MCF 10A (cell line): ENCODE data around the gene FOXP1. TPM values are rescaled to one million over a fixed set of nuclear protein-coding genes. Genes with fewer than 3 reads are reported as not detected.

ENCODE experiments used
- BruUV-seq: library from RNA; stranded (reverse); fragments of 400-500 nt; replicated peaks from 2 replicates; lab custom pipeline; 2021; lab: Mats Ljungman, UMichigan
- CTCF ChIA-PET: fragments of 300-600 bp; sonication (Branson Sonifier 250); formaldehyde crosslinking; extraction: SDS; loops from one replicate; lab custom pipeline; 2021; ENCODE audit warnings: antibody characterized with exemption, inconsistent platforms; lab: Yijun Ruan, JAX
- POLR2A ChIA-PET: fragments of 300-600, 350-650 bp; sonication (Branson Sonifier 250); formaldehyde crosslinking; extraction: SDS; loops from one replicate; lab custom pipeline; 2020; ENCODE audit warnings: antibody characterized with exemption, inconsistent platforms; lab: Yijun Ruan, JAX
- DNase-seq: peaks from one replicate; pipeline ENCODE4 v3.0.0-alpha.2; 2018; ENCODE audit not compliant: unreplicated experiment
- H3K27ac Mint-ChIP-seq: one replicate; pipeline ENCODE4 v1.8.0; 2022; ENCODE audit warnings: mild to moderate bottlenecking, low read depth, mixed read lengths; ENCODE audit not compliant: unreplicated experiment
- H3K27me3 Mint-ChIP-seq: one replicate; pipeline ENCODE4 v1.8.0; 2022; ENCODE audit warnings: mixed read lengths; ENCODE audit not compliant: insufficient read depth, unreplicated experiment
- H3K36me3 Mint-ChIP-seq: one replicate; pipeline ENCODE4 v1.8.0; 2022; ENCODE audit warnings: mild to moderate bottlenecking, moderate library complexity, mixed read lengths; ENCODE audit not compliant: insufficient read depth, unreplicated experiment
- H3K4me1 Mint-ChIP-seq: one replicate; pipeline ENCODE4 v1.8.0; 2022; ENCODE audit warnings: mixed read lengths; ENCODE audit not compliant: insufficient read depth, unreplicated experiment
- H3K4me3 Mint-ChIP-seq: one replicate; pipeline ENCODE4 v1.8.0; 2022; ENCODE audit warnings: mild to moderate bottlenecking, moderate library complexity, mixed read lengths; ENCODE audit not compliant: unreplicated experiment
- H3K9me3 Mint-ChIP-seq: one replicate; pipeline ENCODE4 v1.8.0; 2022; ENCODE audit warnings: mixed read lengths; ENCODE audit not compliant: unreplicated experiment
- CTCF ChIP-seq: fragments of 200-600 bp; IDR thresholded peaks from one replicate; pipeline ENCODE4 v1.8.0; 2022; ENCODE audit warnings: antibody characterized with exemption, mild to moderate bottlenecking; ENCODE audit not compliant: unreplicated experiment
- intact Hi-C: fragments of 100-400 bp; cut with micrococcal nuclease; formaldehyde crosslinking; loops from 2 replicates; pipeline ENCODE4 v1.14.1; 2022
- total RNA-seq: library from RNA; stranded (reverse); gene quantifications from 2 replicates; pipeline ENCODE4 v1.2.3, GENCODE V29; 2022

FOXP1 gene
- total RNA-seq, 1 experiment from 2014 or later: 49.0 TPM

GRCh38 chr3:71458895-71459294, 124.6 kb downstream of the FOXP1 start:
- TF ChIP-seq CTCF: no peak
- no peak for DNase-seq
- H3K27me3 Mint-ChIP-seq: no peaks in the 10 kb centered on the region
- peaks cover 46% of the 10 kb centered on the region for H3K4me1 Mint-ChIP-seq
- no TSS peak for BruUV-seq
- no peak overlapping the region for H3K4me3 Mint-ChIP-seq
- H3K27ac Mint-ChIP-seq: no peak overlapping the region
- POLR2A ChIA-PET: interaction anchor here (0.7 to 1.4 kb wide), 6 partner anchors 8 to 126 kb away, joined by 3 to 6 read pairs (median 3); no protein-coding TSS in a partner anchor
- CTCF ChIA-PET: interaction anchor here (0.6 to 1.0 kb wide), 2 partner anchors 11 to 61 kb away, joined by 3 to 6 read pairs; no protein-coding TSS in a partner anchor
- intact Hi-C loops: no loop called here
- H3K36me3 Mint-ChIP-seq: no peaks in the 10 kb centered on the region
- H3K9me3 Mint-ChIP-seq: no peaks in the 10 kb centered on the region

- Mint-ChIP-seq H3K9me3 (no peaks in the 10 kb centered on the region), H3K27me3 (no peaks in the 10 kb centered on the region), H3K27ac (no peak overlapping the region), H3K4me3 (no peak overlapping the region), H3K36me3 (no peaks in the 10 kb centered on the region), H3K4me1 (peaks cover 29% of the 10 kb centered on the region)
- BruUV-seq: no TSS peak
- ChIA-PET POLR2A (no interaction called here), CTCF (interaction anchor here (0.6 to 0.9 kb wide), 3 partner anchors 41 to 380 kb away, joined by 3 to 4 read pairs (median 4); no protein-coding TSS in a partner anchor)
- no peak for TF ChIP-seq CTCF
- no peak for DNase-seq
- intact Hi-C loops: no loop called here
These were observed 126.7 kb downstream of the FOXP1 start for GRCh38 chr3:71456826-71457225.

- intact Hi-C loops: no loop called here
- H3K4me3 Mint-ChIP-seq: no peak overlapping the region
- DNase-seq: no peak
- ChIA-PET POLR2A (no interaction called here), CTCF (interaction anchor here (0.6 to 0.9 kb wide), 3 partner anchors 42 to 380 kb away, joined by 3 to 4 read pairs (median 4); no protein-coding TSS in a partner anchor)
- H3K4me1 Mint-ChIP-seq: peaks cover 23% of the 10 kb centered on the region
- peak overlapping the region; percentile 4 for H3K27ac Mint-ChIP-seq
- no peak for TF ChIP-seq CTCF
- H3K27me3 Mint-ChIP-seq: no peaks in the 10 kb centered on the region
- no peaks in the 10 kb centered on the region for H3K36me3 Mint-ChIP-seq
- no peaks in the 10 kb centered on the region for H3K9me3 Mint-ChIP-seq
- no TSS peak for BruUV-seq
These were observed 127.4 kb downstream of the FOXP1 start for GRCh38 chr3:71456156-71456555.

GRCh38 chr3:71454512-71455403, 128.8 kb downstream of the FOXP1 start:
- Mint-ChIP-seq H3K4me3 (no peak overlapping the region), H3K4me1 (peaks cover 23% of the 10 kb centered on the region), H3K36me3 (no peaks in the 10 kb centered on the region), H3K9me3 (no peaks in the 10 kb centered on the region), H3K27me3 (no peaks in the 10 kb centered on the region), H3K27ac (no peak overlapping the region)
- intact Hi-C loops: no loop called here
- no peak for TF ChIP-seq CTCF
- ChIA-PET CTCF (interaction anchor here (1.2 kb wide), 1 partner anchor 15 kb away, joined by 3 read pairs; no protein-coding TSS in a partner anchor), POLR2A (interaction anchor here (0.6 to 2.2 kb wide), 3 partner anchors 7 to 82 kb away, joined by 3 to 4 read pairs (median 4); no protein-coding TSS in a partner anchor)
- no peak for DNase-seq
- BruUV-seq: no TSS peak
